ENCODE data around the gene WNT4. TPM values are rescaled to one million over a fixed set of nuclear protein-coding genes. Genes with fewer than 3 reads are reported as not detected.

The WNT4 gene
- total RNA-seq, 1 donor = under 0.01 TPM

DNA sequence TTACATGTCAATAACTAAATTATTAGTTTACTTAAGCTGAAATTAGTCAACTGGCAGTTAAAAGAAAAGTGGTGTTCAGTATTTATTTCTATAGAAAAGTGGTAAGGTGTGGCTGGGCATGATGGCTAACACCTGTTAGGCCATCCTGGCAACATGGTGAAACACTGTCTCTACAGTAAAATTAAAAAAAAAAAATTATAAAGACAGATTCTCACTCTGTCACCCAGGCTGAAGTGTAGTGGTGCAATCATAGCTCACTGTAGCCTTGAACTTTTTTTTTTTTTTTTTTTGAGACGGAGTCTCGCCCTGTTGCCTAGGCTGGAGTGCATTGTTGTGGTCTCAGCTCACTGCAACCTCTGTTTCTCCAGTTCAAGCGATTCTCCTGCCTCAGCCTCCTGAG is 32.9 kb downstream of the WNT4 start:
- H3K27me3 ChIP-seq (ENCODE audit: insufficient read depth, low read length) = no peaks in the 10 kb centered on the region
- TF ChIP-seq, protein P1, sequence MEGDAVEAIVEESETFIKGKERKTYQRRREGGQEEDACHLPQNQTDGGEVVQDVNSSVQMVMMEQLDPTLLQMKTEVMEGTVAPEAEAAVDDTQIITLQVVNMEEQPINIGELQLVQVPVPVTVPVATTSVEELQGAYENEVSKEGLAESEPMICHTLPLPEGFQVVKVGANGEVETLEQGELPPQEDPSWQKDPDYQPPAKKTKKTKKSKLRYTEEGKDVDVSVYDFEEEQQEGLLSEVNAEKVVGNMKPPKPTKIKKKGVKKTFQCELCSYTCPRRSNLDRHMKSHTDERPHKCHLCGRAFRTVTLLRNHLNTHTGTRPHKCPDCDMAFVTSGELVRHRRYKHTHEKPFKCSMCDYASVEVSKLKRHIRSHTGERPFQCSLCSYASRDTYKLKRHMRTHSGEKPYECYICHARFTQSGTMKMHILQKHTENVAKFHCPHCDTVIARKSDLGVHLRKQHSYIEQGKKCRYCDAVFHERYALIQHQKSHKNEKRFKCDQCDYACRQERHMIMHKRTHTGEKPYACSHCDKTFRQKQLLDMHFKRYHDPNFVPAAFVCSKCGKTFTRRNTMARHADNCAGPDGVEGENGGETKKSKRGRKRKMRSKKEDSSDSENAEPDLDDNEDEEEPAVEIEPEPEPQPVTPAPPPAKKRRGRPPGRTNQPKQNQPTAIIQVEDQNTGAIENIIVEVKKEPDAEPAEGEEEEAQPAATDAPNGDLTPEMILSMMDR (IDR thresholded peaks at IDR 0.05; ENCODE audit: extremely low read depth, low read depth, low read length) = no peak
- H3K4me3 ChIP-seq (ENCODE audit: insufficient read depth, low read length) = no peak overlapping the region
- H3K27ac ChIP-seq (ENCODE audit: low read depth, low read length) = no peak overlapping the region
- no peak for DNase-seq (ENCODE audit: insufficient read length, low spot score, missing footprints)
- peaks cover 13% of the 10 kb centered on the region for H3K36me3 ChIP-seq (ENCODE audit: insufficient read depth, low read length)
- no peak overlapping the region for H2AFZ ChIP-seq (ENCODE audit: low read length)
- no peaks in the 10 kb centered on the region for H3K9me3 ChIP-seq (ENCODE audit: low read depth, low read length)
- H3K4me1 ChIP-seq (ENCODE audit: insufficient read depth, low read length) = peaks cover 25% of the 10 kb centered on the region
- peaks cover 79% of the 10 kb centered on the region for H3K79me2 ChIP-seq (ENCODE audit: insufficient read depth, low read length)
- no peak overlapping the region for H3K4me2 ChIP-seq (ENCODE audit: insufficient read depth, low read length)
- H4K20me1 ChIP-seq (ENCODE audit: insufficient read depth, low read length) = peaks cover 69% of the 10 kb centered on the region

GRCh38 chr1:22108339-22109105 is 34.4 kb downstream of the WNT4 start:
- peak; percentile 49 for DNase-seq (ENCODE audit: insufficient read length, low spot score, missing footprints)
- Histone ChIP-seq H3K36me3 (ENCODE audit: insufficient read depth, low read length) (peaks cover 10% of the 10 kb centered on the region), H3K4me2 (ENCODE audit: insufficient read depth, low read length) (no peak overlapping the region)

DNA sequence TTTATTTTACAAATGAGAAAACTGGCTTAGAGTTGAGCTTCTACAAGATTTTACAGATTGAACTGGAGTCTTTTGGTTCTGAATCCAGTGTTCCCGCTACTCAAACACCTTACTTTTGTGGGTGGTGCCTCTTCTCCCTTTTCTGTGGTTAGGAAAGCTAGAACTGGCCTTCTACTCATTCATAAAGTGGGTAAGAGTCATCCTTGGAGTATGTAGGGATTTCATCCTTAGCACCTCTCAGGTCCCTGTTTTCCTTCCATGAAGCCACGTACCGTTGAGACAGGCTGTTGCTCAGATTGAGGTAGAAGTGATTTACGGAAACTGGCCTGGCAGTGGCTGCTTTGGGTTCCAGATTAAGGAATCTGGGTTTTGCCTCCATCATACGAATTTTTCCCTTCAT is 35.8 kb downstream of the WNT4 start:
- H3K27me3 ChIP-seq (ENCODE audit: insufficient read depth, low read length) = no peaks in the 10 kb centered on the region
- no peak overlapping the region for H3K4me2 ChIP-seq (ENCODE audit: insufficient read depth, low read length)
- H3K9me3 ChIP-seq (ENCODE audit: low read depth, low read length) = no peaks in the 10 kb centered on the region
- H3K79me2 ChIP-seq (ENCODE audit: insufficient read depth, low read length) = peaks cover 74% of the 10 kb centered on the region
- no peak for DNase-seq (ENCODE audit: insufficient read length, low spot score, missing footprints)
- H3K27ac ChIP-seq (ENCODE audit: low read depth, low read length) = no peak overlapping the region
- no peak overlapping the region for H3K4me3 ChIP-seq (ENCODE audit: insufficient read depth, low read length)
- TF ChIP-seq, protein P1 (IDR thresholded peaks at IDR 0.05; ENCODE audit: extremely low read depth, low read depth, low read length) = no peak
- H3K4me1 ChIP-seq (ENCODE audit: insufficient read depth, low read length) = peaks cover 14% of the 10 kb centered on the region
- peaks cover 8% of the 10 kb centered on the region for H3K36me3 ChIP-seq (ENCODE audit: insufficient read depth, low read length)
- peaks cover 62% of the 10 kb centered on the region for H4K20me1 ChIP-seq (ENCODE audit: insufficient read depth, low read length)
- H2AFZ ChIP-seq (ENCODE audit: low read length) = no peak overlapping the region

More at GRCh38 chr1:22108339-22109105, 34.4 kb downstream of the WNT4 start:
- no peak overlapping the region for H3K4me3 ChIP-seq (ENCODE audit: insufficient read depth, low read length)
- H3K27ac ChIP-seq (ENCODE audit: low read depth, low read length) = no peak overlapping the region
- no peak overlapping the region for H2AFZ ChIP-seq (ENCODE audit: low read length)
- peaks cover 72% of the 10 kb centered on the region for H3K79me2 ChIP-seq (ENCODE audit: insufficient read depth, low read length)
- H3K4me1 ChIP-seq (ENCODE audit: insufficient read depth, low read length) = peaks cover 14% of the 10 kb centered on the region
- TF ChIP-seq, protein P1 (IDR thresholded peaks at IDR 0.05; ENCODE audit: extremely low read depth, low read depth, low read length) = no peak
- H4K20me1 ChIP-seq (ENCODE audit: insufficient read depth, low read length) = peaks cover 65% of the 10 kb centered on the region
- no peaks in the 10 kb centered on the region for H3K27me3 ChIP-seq (ENCODE audit: insufficient read depth, low read length)
- H3K9me3 ChIP-seq (ENCODE audit: low read depth, low read length) = no peaks in the 10 kb centered on the region

- Histone ChIP-seq H3K27me3 (ENCODE audit: insufficient read depth, low read length) (no peaks in the 10 kb centered on the region), H4K20me1 (ENCODE audit: insufficient read depth, low read length) (peaks cover 55% of the 10 kb centered on the region), H2AFZ (ENCODE audit: low read length) (no peak overlapping the region), H3K4me2 (ENCODE audit: insufficient read depth, low read length) (no peak overlapping the region), H3K4me3 (ENCODE audit: insufficient read depth, low read length) (no peak overlapping the region), H3K9me3 (ENCODE audit: low read depth, low read length) (no peaks in the 10 kb centered on the region), H3K79me2 (ENCODE audit: insufficient read depth, low read length) (peaks cover 76% of the 10 kb centered on the region), H3K36me3 (ENCODE audit: insufficient read depth, low read length) (peaks cover 8% of the 10 kb centered on the region), H3K4me1 (ENCODE audit: insufficient read depth, low read length) (peaks cover 3% of the 10 kb centered on the region), H3K27ac (ENCODE audit: low read depth, low read length) (no peak overlapping the region)
- TF ChIP-seq, protein P1 (IDR thresholded peaks at IDR 0.05; ENCODE audit: extremely low read depth, low read depth, low read length) = peak; percentile 89
- DNase-seq (ENCODE audit: insufficient read length, low spot score, missing footprints) = peak; percentile 36
Observed at GRCh38 chr1:22105611-22106207, 37.2 kb downstream of the WNT4 start.

All from osteoblast (primary cell).